ENCODE data around the gene UBE2G1. TPM values are rescaled to one million over a fixed set of nuclear protein-coding genes. Genes with fewer than 3 reads are reported as not detected.
A peak's percentile ranks its signal among the peaks of the same experiment; 100 is the strongest.
"Not testable (repeated sequence)": the region's sequence is repeated elsewhere in the genome, so short reads cannot be mapped to it uniquely, and the experiment has no call there.

UBE2G1 gene
- polyA plus RNA-seq, 1 donor (not counting 4 experiments of a cell fraction or from before 2014, with no cell fraction given), result 86.2 TPM

GRCh38 chr17:4354206-4354605 is 12.3 kb downstream of the UBE2G1 start:
- H3K27ac ChIP-seq (ENCODE audit: control insufficient read depth, insufficient read depth, low read length), result no peak overlapping the region
- H3K4me3 ChIP-seq (ENCODE audit: control insufficient read depth in 2 of 3, extremely low read depth in 1 of 3, insufficient read depth in 2 of 3, low read depth in 1 of 3, low read length in 3 of 3), result no peak overlapping the region
- H4K20me1 ChIP-seq (ENCODE audit: control insufficient read depth, extremely low read depth, insufficient read depth, low read length), result peaks cover 32% of the 10 kb centered on the region

GRCh38 chr17:4350214-4350613 is 16.3 kb downstream of the UBE2G1 start:
- H3K9me3 ChIP-seq (ENCODE audit: control insufficient read depth, low read depth, low read length); FAIRE-seq; DNase-seq (ENCODE audit: low read depth, low spot score); H3K36me3 ChIP-seq (ENCODE audit: control insufficient read depth in 2 of 2, extremely low read depth in 1 of 2, insufficient read depth in 2 of 2, low read length in 2 of 2); H2AFZ ChIP-seq (ENCODE audit: control insufficient read depth, low read length); H3K4me3 ChIP-seq (ENCODE audit: control insufficient read depth in 2 of 3, extremely low read depth in 1 of 3, insufficient read depth in 2 of 3, low read depth in 1 of 3, low read length in 3 of 3); H3K27ac ChIP-seq (ENCODE audit: control insufficient read depth, insufficient read depth, low read length); H3K4me2 ChIP-seq (ENCODE audit: control insufficient read depth, extremely low read depth, insufficient read depth, low read depth, low read length); H3K9me1 ChIP-seq (ENCODE audit: control insufficient read depth, extremely low read depth, insufficient read depth, low read length); H3K9ac ChIP-seq (ENCODE audit: control insufficient read depth, extremely low read depth, insufficient read depth, low read length); dilution Hi-C loops (cut with MboI; ENCODE audit: extremely low pct_ligation_motif_present, low sequenced_read_pairs); H3K27me3 ChIP-seq (ENCODE audit: control insufficient read depth, extremely low read depth, insufficient read depth, low read length): not testable (repeated sequence)
- Histone ChIP-seq H4K20me1 (ENCODE audit: control insufficient read depth, extremely low read depth, insufficient read depth, low read length) (peaks cover 19% of the 10 kb centered on the region), H3K79me2 (ENCODE audit: control insufficient read depth, insufficient read depth, low read length) (peaks cover 96% of the 10 kb centered on the region), H3K4me1 (ENCODE audit: control insufficient read depth, extremely low read depth, insufficient read depth, low read length) (peaks cover 14% of the 10 kb centered on the region)

More at GRCh38 chr17:4354206-4354605, 12.3 kb downstream of the UBE2G1 start:
- Histone ChIP-seq H3K9ac (ENCODE audit: control insufficient read depth, extremely low read depth, insufficient read depth, low read length) (no peak overlapping the region), H3K4me1 (ENCODE audit: control insufficient read depth, extremely low read depth, insufficient read depth, low read length) (peaks cover 25% of the 10 kb centered on the region), H3K27me3 (ENCODE audit: control insufficient read depth, extremely low read depth, insufficient read depth, low read length) (no peaks in the 10 kb centered on the region), H2AFZ (ENCODE audit: control insufficient read depth, low read length) (no peak overlapping the region), H3K9me1 (ENCODE audit: control insufficient read depth, extremely low read depth, insufficient read depth, low read length) (peaks cover 7% of the 10 kb centered on the region), H3K79me2 (ENCODE audit: control insufficient read depth, insufficient read depth, low read length) (peaks cover 99% of the 10 kb centered on the region), H3K9me3 (ENCODE audit: control insufficient read depth, low read depth, low read length) (no peaks in the 10 kb centered on the region), H3K36me3 (ENCODE audit: control insufficient read depth in 2 of 2, extremely low read depth in 1 of 2, insufficient read depth in 2 of 2, low read length in 2 of 2) (peaks cover 0 to 6% of the 10 kb centered on the region in 2 experiments), H3K4me2 (ENCODE audit: control insufficient read depth, extremely low read depth, insufficient read depth, low read depth, low read length) (no peak overlapping the region)
- FAIRE-seq (peak; percentile 29), DNase-seq (ENCODE audit: low read depth, low spot score) (no peak)
- dilution Hi-C loops (cut with MboI; ENCODE audit: extremely low pct_ligation_motif_present, low sequenced_read_pairs), result no loop called here
- no peak for TF ChIP-seq EZH2 (IDR thresholded peaks at IDR 0.05; ENCODE audit: low read length)
- TF ChIP-seq CTCF (optimal IDR thresholded peaks at IDR 0.05 in 1 of 3, IDR thresholded peaks at IDR 0.05 in 1 of 3, conservative IDR thresholded peaks at IDR 0.05 in 1 of 3; ENCODE audit: extremely low read depth in 1 of 3, insufficient read depth in 2 of 3, low read length in 3 of 3), result no peak
